GM06990 (cell line): ENCODE measurements around the gene LAPTM5.
A peak's percentile ranks its signal among the peaks of the same experiment; 100 is the strongest.

Source experiments
- DNase-seq: peaks from one replicate; pipeline ENCODE4 v3.0.0-alpha.2; 2011; ENCODE audit not compliant: insufficient read length; ENCODE audit errors: extremely low read depth
- H3K27me3 ChIP-seq: replicated peaks from 2 replicates; pipeline ENCODE4 v1.6.0; 2011; ENCODE audit warnings: low read length; ENCODE audit not compliant: control insufficient read depth, insufficient read depth
- H3K36me3 ChIP-seq: 2 replicates; pipeline ENCODE4 v1.5.1; 2011; ENCODE audit warnings: low read length; ENCODE audit not compliant: control insufficient read depth, insufficient read depth
- H3K4me3 ChIP-seq: replicated peaks from 2 replicates; pipeline ENCODE4 v1.5.1; 2011; ENCODE audit warnings: low read depth, mild to moderate bottlenecking, control low read depth, low read length
- CTCF ChIP-seq: IDR thresholded peaks from 2 replicates; pipeline ENCODE4 v1.5.1; 2011; ENCODE audit warnings: low read length, control low read depth, mild to moderate bottlenecking, inconsistent platforms; ENCODE audit not compliant: insufficient read depth, poor library complexity, severe bottlenecking

LAPTM5 gene

GRCh38 chr1:30698401-30698981, 59.1 kb downstream of the LAPTM5 start:
- no peaks in the 10 kb centered on the region for H3K27me3 ChIP-seq
- no peak overlapping the region for H3K4me3 ChIP-seq
- DNase-seq = no peak
- no peak for TF ChIP-seq CTCF
- no peaks in the 10 kb centered on the region for H3K36me3 ChIP-seq

DNA sequence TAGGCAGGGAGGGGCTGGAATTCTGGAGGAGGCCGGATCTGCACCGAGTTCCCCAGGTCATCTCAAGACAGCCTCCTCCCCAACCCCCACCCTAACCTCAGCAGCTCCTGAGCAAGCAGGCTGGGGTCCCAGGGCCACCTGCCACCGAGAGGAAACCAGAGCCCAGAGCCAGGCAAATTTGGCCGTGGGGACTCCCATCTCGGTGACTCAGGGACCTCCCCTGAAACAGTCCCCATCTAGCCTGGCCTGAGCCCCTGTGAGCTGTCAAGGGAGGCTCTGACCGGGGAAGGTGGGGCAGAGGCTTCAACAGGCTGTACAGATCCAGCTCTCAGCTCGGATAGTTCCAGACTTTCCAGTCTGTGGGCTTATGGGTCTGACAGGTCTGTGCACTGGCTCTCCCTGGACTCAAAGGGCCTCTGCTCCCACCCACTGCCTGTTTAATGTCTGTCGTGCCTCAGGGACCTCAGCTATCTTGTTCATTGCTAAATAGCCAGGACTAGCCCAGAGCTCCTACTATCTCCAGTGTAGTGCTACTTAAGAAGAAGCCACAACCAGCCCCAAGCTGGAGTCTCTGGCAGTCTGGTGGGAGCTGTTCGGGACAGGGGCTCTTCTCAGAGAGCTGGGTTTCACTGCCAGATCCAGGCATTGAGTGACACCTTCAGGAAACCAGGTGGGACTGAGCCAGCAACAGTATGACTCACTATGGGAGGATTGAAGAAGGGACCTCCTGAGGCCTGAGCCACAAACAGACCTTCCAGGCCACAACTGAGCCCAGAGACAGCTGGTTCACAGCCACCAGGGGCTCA, 59.8 kb downstream of the LAPTM5 start:
- Histone ChIP-seq H3K4me3 (no peak overlapping the region), H3K27me3 (no peaks in the 10 kb centered on the region; the same call in 1 of the 2 replicates), H3K36me3 (no peaks in the 10 kb centered on the region)
- peak; percentile 22 for TF ChIP-seq CTCF
- no peak for DNase-seq

DNA sequence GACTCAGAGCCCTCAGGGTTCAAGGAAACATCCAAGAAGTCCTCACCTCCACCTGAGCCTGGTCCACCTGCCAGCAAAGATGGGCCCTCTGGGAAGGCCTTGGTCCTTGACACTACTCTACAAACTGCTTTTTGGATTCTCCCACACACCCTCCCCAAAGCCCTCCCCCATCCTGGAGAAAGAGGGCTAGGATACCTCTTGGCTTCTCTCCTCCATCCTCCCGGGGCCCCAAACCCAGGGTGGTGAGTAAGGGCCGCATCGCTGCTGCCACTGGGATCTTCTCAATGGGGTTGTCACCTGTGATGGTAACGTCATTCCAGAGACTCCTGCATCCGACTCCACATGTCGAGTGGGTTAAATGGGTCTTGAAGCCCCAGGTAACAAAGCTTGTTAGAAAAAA, 60.7 kb downstream of the LAPTM5 start:
- Histone ChIP-seq H3K36me3 (no peaks in the 10 kb centered on the region), H3K4me3 (no peak overlapping the region), H3K27me3 (no peaks in the 10 kb centered on the region; the same call in 1 of the 2 replicates)
- no peak for TF ChIP-seq CTCF
- DNase-seq = no peak

DNA sequence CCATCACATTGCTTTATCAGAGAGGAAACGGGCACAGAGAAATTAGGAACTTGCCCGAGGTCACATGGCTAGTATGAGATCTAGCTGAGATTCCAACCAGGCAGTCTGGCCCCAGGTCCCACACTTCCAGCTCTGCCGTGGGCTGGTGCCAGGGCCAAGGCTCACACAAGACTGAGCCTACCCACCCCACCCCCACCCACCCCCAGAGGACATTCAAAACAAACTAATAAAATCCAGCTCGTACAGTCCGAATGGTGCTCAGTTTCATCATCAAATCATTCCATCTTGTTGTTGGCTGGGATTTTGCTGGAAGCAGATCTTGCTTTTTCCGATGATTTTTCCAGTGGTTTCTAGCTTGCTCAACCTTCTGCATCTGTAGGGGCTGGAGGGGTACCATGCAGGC, 62.1 kb downstream of the LAPTM5 start:
- Histone ChIP-seq H3K27me3 (no peaks in the 10 kb centered on the region; the same call in none of the 2 replicates), H3K4me3 (no peak overlapping the region), H3K36me3 (no peaks in the 10 kb centered on the region)
- DNase-seq = no peak
- TF ChIP-seq CTCF = no peak

GRCh38 chr1:30694280-30695175, 63.0 kb downstream of the LAPTM5 start:
- Histone ChIP-seq H3K4me3 (no peak overlapping the region), H3K27me3 (no peaks in the 10 kb centered on the region; the same call in none of the 2 replicates), H3K36me3 (no peaks in the 10 kb centered on the region)
- no peak for TF ChIP-seq CTCF
- no peak for DNase-seq
